ENCODE results near the gene JUNB.
"Not testable (repeated sequence)": the region's sequence is repeated elsewhere in the genome, so short reads cannot be mapped to it uniquely, and the experiment has no call there.

The JUNB gene

DNA sequence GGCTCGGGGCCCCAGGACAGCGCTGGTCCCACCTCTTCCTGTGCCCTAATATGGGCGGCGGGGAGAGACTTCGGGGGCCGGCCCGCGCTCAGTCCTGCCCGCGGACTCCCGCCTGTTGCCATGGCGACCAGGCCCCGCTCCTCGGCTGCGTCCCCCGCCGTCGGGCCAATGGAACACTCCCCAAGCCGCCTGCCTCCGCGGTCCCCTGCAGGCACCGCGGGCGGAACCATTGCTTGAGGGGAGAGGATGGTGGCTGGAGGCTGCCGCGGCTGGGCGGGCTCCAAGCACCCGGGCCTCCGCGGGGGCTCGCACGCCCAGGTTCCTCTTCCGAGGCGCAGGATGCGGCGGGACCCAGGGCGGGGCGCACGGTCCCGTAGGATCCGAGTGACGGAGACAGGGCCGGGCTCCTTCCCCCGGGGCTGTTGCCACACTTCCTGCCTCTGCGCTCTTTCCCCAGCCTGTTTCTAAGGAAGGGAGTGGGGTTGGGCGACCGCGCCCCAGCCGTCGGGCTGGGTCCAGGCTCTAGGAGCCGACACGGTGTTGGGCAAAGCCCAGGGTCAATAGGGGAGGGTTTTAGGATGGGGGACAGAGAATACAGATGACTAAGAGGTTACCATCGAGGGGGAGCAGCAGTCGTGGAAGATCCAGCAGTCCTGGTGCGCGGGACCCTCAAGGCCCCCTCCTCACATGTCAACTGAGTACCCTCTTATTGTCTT, 1.2 kb upstream of the JUNB start:
- Mint-ChIP-seq H3K9me3 (no peaks in the 10 kb centered on the region), H3K27ac (peak overlapping the region; percentile 98), H3K27me3 (ENCODE audit: low read depth) (no peaks in the 10 kb centered on the region), H3K4me1 (ENCODE audit: low read depth) (peaks cover 27% of the 10 kb centered on the region), H3K36me3 (ENCODE audit: low read depth) (peaks cover 7% of the 10 kb centered on the region), H3K4me3 (peak overlapping the region; percentile 95)

GRCh38 chr19:12790628-12791344, 500 bp upstream of the JUNB start:
- H3K36me3 Mint-ChIP-seq (ENCODE audit: low read depth) = peaks cover 7% of the 10 kb centered on the region
- H3K4me1 Mint-ChIP-seq (ENCODE audit: low read depth) = peaks cover 29% of the 10 kb centered on the region
- H3K27me3 Mint-ChIP-seq (ENCODE audit: low read depth) = no peaks in the 10 kb centered on the region
- H3K4me3 Mint-ChIP-seq = peak overlapping the region; percentile 95
- no peaks in the 10 kb centered on the region for H3K9me3 Mint-ChIP-seq
- H3K27ac Mint-ChIP-seq = peak overlapping the region; percentile 98

DNA sequence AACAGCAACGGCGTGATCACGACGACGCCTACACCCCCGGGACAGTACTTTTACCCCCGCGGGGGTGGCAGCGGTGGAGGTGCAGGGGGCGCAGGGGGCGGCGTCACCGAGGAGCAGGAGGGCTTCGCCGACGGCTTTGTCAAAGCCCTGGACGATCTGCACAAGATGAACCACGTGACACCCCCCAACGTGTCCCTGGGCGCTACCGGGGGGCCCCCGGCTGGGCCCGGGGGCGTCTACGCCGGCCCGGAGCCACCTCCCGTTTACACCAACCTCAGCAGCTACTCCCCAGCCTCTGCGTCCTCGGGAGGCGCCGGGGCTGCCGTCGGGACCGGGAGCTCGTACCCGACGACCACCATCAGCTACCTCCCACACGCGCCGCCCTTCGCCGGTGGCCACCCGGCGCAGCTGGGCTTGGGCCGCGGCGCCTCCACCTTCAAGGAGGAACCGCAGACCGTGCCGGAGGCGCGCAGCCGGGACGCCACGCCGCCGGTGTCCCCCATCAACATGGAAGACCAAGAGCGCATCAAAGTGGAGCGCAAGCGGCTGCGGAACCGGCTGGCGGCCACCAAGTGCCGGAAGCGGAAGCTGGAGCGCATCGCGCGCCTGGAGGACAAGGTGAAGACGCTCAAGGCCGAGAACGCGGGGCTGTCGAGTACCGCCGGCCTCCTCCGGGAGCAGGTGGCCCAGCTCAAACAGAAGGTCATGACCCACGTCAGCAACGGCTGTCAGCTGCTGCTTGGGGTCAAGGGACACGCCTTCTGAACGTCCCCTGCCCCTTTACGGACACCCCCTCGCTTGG, 966 bp downstream of the JUNB start:
- H3K4me1 Mint-ChIP-seq (ENCODE audit: low read depth) = peaks cover 38% of the 10 kb centered on the region
- peak overlapping the region; percentile 99 for H3K27ac Mint-ChIP-seq
- H3K27me3 Mint-ChIP-seq (ENCODE audit: low read depth) = no peaks in the 10 kb centered on the region
- H3K36me3 Mint-ChIP-seq (ENCODE audit: low read depth) = peaks cover 9% of the 10 kb centered on the region
- H3K4me3 Mint-ChIP-seq = peak overlapping the region; percentile 95
- no peaks in the 10 kb centered on the region for H3K9me3 Mint-ChIP-seq

- H3K9me3 Mint-ChIP-seq = no peaks in the 10 kb centered on the region
- peaks cover 9% of the 10 kb centered on the region for H3K36me3 Mint-ChIP-seq (ENCODE audit: low read depth)
- H3K4me1 Mint-ChIP-seq (ENCODE audit: low read depth) = peaks cover 38% of the 10 kb centered on the region
- H3K27ac Mint-ChIP-seq = peak overlapping the region; percentile 99
- H3K27me3 Mint-ChIP-seq (ENCODE audit: low read depth) = no peaks in the 10 kb centered on the region
- H3K4me3 Mint-ChIP-seq = peak overlapping the region; percentile 95
These were observed 1.6 kb downstream of the JUNB start for GRCh38 chr19:12792853-12793289.

DNA sequence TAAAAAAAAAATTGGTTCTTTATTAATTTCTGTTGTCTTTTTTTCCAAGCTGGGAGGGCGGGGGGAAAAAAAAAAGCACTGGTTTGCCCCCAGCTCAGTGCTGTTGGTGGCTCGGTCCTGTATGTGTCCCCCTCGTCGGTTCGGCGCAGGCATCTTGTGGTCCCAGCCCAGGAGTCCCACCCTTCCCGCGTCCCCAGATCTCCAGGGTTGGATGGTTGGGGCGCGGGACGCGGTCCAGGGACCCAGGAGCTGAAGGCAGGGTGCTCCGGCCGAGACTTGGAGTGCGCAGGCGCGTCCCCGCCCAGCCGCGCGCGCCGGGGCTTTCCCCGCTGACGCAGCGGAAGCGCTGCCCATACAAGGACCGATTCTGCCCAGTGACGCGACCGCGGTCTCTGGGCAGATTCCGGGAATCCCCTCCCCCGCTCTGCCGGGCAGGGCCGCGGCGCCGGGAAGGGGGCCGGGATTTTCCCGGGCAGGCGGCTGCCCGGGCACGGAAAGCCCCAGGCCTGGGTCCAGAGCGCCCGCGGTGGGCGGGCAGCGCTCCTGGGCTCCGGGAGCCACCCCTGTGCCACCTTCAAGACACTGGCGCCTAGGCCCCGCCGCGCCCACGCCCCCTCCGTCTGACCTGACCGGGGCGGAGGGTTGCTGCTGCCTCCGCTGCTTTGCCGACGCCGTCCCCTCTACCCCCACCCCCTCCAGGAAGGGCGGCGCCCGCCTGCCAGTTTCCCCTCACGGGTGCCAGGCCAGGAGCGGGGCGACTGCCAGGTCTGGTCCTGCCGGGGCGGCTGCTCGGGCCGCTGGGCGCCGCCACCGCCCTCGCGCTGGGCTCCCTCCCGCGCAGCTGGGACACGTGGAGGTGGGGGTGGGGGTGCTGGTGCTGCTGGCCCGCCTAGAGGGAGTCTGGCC, 2.3 kb downstream of the JUNB start:
- H3K36me3 Mint-ChIP-seq (ENCODE audit: low read depth) = peaks cover 9% of the 10 kb centered on the region
- H3K27ac Mint-ChIP-seq = peak overlapping the region; percentile 99
- H3K4me1 Mint-ChIP-seq (ENCODE audit: low read depth) = peaks cover 36% of the 10 kb centered on the region
- peak overlapping the region; percentile 95 for H3K4me3 Mint-ChIP-seq
- H3K27me3 Mint-ChIP-seq (ENCODE audit: low read depth) = no peaks in the 10 kb centered on the region
- no peaks in the 10 kb centered on the region for H3K9me3 Mint-ChIP-seq

DNA sequence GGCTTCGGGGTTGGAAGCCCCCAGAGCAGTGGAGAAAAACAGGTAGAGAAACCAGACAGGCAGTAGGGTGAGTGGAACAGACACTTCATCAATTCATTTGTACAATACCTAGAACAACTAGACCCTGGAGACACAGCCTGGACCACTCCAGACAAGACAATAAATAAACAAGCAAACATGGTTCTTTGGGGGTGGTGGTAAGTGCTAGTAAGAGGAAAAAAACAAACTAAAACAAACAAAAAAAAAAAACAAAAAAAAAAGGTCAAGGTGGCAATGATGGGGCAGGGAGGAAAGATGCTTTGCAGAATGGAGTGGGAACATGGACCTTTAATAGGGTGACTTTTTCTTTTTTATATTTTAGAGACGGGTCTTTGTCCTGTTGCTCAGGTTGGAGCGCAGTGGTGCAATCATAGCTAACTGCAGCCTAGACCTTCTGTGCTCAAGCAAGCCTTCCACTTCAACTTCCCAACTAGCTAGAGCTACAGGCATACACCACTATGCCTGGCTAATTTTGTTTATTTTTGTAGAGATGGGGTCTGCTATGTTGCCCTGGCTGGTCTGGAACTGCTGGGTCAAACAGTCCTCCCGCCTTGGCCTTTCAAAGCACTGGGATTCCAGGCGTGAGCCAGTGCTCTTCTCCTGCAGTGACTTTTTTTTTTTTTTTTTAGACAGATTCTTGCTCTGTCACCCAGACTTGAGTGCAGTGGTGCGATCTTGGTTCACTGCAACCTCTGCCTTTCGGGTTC, 3.1 kb downstream of the JUNB start:
- no peaks in the 10 kb centered on the region for H3K9me3 Mint-ChIP-seq
- peak overlapping the region; percentile 97 for H3K27ac Mint-ChIP-seq
- H3K36me3 Mint-ChIP-seq (ENCODE audit: low read depth) = peaks cover 11% of the 10 kb centered on the region
- H3K4me1 Mint-ChIP-seq (ENCODE audit: low read depth) = peaks cover 30% of the 10 kb centered on the region
- H3K27me3 Mint-ChIP-seq (ENCODE audit: low read depth) = no peaks in the 10 kb centered on the region
- H3K4me3 Mint-ChIP-seq = peak overlapping the region; percentile 82

- Mint-ChIP-seq H3K9me3 (no peaks in the 10 kb centered on the region), H3K4me1 (ENCODE audit: low read depth) (peaks cover 34% of the 10 kb centered on the region), H3K27ac (peak overlapping the region; percentile 97), H3K36me3 (ENCODE audit: low read depth) (peaks cover 11% of the 10 kb centered on the region), H3K27me3 (ENCODE audit: low read depth) (no peaks in the 10 kb centered on the region), H3K4me3 (peak overlapping the region; percentile 82)
These were observed 3.7 kb downstream of the JUNB start for GRCh38 chr19:12794971-12795381.

- H3K4me1 Mint-ChIP-seq (ENCODE audit: low read depth) = peaks cover 31% of the 10 kb centered on the region
- H3K27ac Mint-ChIP-seq = peak overlapping the region; percentile 85
- no peaks in the 10 kb centered on the region for H3K9me3 Mint-ChIP-seq
- peak overlapping the region; percentile 69 for H3K4me3 Mint-ChIP-seq
- no peaks in the 10 kb centered on the region for H3K27me3 Mint-ChIP-seq (ENCODE audit: low read depth)
- H3K36me3 Mint-ChIP-seq (ENCODE audit: low read depth) = peaks cover 14% of the 10 kb centered on the region
These were observed 5.1 kb downstream of the JUNB start for GRCh38 chr19:12796146-12797071.

DNA sequence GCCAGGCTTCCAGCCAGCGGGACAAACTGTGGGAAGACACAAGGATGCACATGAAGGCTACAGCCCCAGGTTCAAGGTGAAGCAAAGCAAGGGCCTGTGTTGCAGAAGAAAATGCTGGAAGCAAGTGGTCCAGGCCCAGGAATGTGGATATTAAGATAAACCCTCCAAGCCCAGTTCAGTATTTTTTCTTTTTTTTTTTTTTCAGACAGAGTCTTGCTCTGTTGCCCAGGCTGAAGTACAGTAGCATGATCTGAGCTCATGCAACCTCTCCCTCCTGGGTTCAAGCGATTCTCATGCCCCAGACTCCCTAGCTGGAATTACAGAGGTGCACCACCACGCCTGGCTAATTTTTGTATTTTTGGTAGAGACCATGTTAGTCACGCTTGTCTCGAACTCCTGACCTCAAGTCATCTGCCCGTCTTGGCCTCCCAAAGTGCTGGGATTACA, 5.9 kb downstream of the JUNB start:
- peak overlapping the region; percentile 15 for H3K27ac Mint-ChIP-seq
- H3K36me3 Mint-ChIP-seq (ENCODE audit: low read depth) = peaks cover 15% of the 10 kb centered on the region
- peaks cover 33% of the 10 kb centered on the region for H3K4me1 Mint-ChIP-seq (ENCODE audit: low read depth)
- H3K4me3 Mint-ChIP-seq = no peak overlapping the region
- no peaks in the 10 kb centered on the region for H3K27me3 Mint-ChIP-seq (ENCODE audit: low read depth)
- no peaks in the 10 kb centered on the region for H3K9me3 Mint-ChIP-seq

- Mint-ChIP-seq H3K36me3 (ENCODE audit: low read depth) (peaks cover 18% of the 10 kb centered on the region), H3K4me1 (ENCODE audit: low read depth) (peaks cover 37% of the 10 kb centered on the region)
- not testable (repeated sequence) for H3K27ac Mint-ChIP-seq; H3K4me3 Mint-ChIP-seq; H3K27me3 Mint-ChIP-seq (ENCODE audit: low read depth); H3K9me3 Mint-ChIP-seq
These were observed 6.3 kb downstream of the JUNB start for GRCh38 chr19:12797607-12798006.

DNA sequence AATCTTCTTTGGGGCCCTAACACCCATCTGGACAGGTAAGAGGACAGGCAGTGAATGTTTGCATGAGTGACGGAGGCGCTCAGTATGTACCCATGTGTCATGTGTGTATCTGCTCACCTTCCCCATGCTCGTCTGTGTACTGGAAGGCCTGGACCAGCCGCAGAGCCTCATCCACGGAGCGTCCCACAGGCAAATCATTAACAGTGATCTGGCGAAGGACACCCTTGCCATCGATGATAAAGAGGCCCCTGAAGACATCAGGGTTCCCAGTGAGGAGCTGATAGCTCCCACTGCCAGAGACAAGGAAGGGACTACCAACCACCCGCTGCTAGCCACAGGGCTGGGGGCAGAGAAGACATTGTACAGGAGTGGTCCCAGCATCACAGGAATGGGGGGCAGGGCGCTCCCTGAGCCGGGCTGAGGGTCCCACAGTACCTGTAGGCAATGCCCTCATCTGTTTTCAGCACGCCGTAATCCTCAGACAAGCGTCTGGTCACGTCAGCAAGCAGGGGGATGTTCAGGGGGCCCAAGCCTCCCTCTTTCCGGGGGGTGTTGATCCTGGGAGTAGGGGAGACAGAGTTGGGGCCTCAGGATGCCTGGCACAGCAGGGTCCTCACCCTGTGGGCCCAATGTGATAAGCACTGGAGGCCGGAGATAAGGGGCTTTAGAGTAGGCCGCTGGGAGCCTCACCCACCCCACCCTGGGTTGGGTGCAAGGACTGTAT, 8.6 kb downstream of the JUNB start:
- peaks cover 12% of the 10 kb centered on the region for H3K36me3 Mint-ChIP-seq (ENCODE audit: low read depth)
- peaks cover 31% of the 10 kb centered on the region for H3K4me1 Mint-ChIP-seq (ENCODE audit: low read depth)
- no peak overlapping the region for H3K27ac Mint-ChIP-seq

GRCh38 chr19:12800466-12800770, 9.1 kb downstream of the JUNB start:
- Mint-ChIP-seq H3K4me1 (ENCODE audit: low read depth) (peaks cover 30% of the 10 kb centered on the region), H3K9me3 (no peaks in the 10 kb centered on the region), H3K4me3 (peak overlapping the region; percentile 86), H3K27ac (peak overlapping the region; percentile 77), H3K27me3 (ENCODE audit: low read depth) (no peaks in the 10 kb centered on the region), H3K36me3 (ENCODE audit: low read depth) (peaks cover 12% of the 10 kb centered on the region)

More for the DNA sequence above, 8.6 kb downstream of the JUNB start:
- Mint-ChIP-seq H3K27me3 (ENCODE audit: low read depth) (no peaks in the 10 kb centered on the region), H3K4me3 (peak overlapping the region; percentile 86), H3K9me3 (no peaks in the 10 kb centered on the region)
